ENCODE results near the gene MAL. TPM values are rescaled to one million over a fixed set of nuclear protein-coding genes. Genes with fewer than 3 reads are reported as not detected.
"Not testable (repeated sequence)": the region's sequence is repeated elsewhere in the genome, so short reads cannot be mapped to it uniquely, and the experiment has no call there.

The MAL gene
- total RNA-seq, 1 donor from 2014 or later, result not detected

GRCh38 chr2:95034818-95035217 lies 9.3 kb downstream of the MAL start:
- no peak for DNase-seq

- DNase-seq, result no peak
Observed at GRCh38 chr2:95036596-95037383, 11.3 kb downstream of the MAL start.

DNA sequence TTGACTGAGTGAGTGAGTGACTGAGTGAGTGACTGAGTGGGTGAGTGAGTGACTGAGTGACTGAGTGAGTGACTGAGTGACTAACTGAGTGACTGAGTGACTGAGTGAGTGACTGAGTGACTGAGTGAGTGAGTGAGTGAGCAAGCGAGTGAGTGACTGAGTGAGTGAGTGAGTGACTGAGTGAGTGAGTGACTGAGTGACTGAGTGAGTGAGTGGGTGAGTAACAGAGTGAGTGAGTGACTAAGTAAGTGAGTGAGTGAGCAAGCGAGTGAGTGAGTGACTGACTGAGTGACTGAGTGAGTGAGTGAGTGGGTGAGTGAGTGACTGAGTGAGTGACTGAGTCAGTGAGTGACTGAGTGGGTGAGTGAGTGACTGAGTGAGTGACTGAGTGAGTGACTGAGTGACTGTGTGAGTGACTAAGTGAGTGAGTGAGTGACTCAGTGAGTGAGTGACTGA lies 11.9 kb downstream of the MAL start:
- DNase-seq, result no peak

DNA sequence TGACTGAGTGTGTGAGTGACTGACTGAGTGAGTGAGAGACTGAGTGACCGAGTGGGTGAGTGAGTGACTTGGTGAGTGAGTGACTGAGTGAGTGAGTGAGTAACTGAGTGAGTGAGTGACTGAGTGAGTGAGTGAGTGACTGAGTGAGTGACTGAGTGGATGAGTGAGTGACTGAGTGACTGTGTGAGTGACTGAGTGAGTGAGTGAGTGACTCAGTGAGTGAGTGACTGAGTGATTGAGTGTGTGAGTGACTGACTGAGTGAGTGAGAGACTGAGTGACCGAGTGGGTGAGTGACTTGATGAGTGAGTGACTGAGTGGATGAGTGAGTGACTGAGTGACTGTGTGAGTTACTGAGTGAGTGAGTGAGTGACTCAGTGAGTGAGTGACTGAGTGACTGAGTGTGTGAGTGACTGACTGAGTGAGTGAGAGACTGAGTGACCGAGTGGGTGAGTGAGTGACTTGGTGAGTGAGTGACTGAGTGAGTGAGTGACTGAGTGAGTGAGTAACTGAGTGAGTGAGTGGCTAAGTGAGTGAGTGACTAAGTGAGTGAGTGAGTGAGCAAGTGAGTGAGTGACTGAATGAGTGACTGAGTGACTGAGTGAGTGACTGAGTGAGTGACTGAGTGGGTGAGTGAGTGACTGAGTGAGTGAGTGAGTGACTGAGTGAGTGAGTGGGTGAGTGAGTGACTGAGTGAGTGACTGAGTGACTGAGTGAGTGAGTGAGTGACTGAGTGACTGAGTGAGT lies 12.5 kb downstream of the MAL start:
- not testable (repeated sequence) for DNase-seq

DNA sequence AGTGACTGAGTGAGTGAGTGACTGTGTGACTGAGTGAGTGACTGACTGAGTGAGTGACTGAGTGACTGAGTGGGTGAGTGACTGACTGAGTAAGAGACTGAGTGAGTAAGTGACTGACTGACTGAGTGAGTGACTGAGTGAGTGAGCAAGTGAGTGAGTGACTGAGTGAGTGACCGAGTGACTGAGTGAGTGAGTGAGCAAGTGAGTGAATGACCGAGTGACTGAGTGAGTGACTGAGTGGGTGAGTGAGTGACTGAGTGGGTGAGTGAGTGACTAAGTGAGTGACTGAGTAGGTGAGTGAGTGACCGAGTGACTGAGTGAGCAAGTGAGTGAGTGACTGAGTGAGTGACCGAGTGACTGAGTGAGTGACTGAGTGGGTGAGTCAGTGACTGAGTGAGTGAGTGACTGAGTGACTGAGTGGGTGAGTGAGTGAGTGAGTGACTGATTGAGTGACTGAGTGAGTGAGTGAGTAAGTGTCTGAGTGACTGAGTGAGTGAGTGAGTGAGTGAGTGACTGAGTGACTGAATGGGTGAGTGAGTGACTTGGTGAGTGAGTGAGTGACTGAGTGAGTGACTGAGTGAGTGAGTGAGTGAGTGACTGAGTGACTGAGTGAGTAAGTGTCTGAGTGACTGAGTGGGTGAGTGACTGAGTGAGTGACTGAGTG lies 13.3 kb downstream of the MAL start:
- no peak for DNase-seq

DNA sequence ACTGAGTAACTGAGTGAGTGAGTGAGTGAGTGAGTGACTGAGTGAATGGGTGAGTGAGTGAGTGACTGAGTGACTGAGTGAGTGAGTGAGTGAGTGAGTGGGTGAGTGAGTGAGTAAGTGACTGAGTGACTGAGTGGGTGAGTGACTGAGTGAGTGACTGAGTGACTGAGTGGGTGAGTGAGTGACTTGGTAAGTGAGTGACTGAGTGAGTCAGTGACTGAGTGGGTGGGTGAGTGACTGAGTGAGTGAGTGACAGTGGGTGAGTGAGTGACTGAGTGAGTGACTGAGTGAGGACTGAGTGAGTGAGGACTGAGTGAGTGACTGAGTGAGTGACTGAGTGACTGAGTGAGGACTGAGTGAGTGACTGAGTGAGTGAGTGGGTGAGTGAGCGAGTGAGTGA lies 13.9 kb downstream of the MAL start:
- DNase-seq, result no peak

- no peak for DNase-seq
Observed at GRCh38 chr2:95039978-95040377, 14.5 kb downstream of the MAL start.

- DNase-seq, result no peak
Observed at GRCh38 chr2:95040426-95040825, 14.9 kb downstream of the MAL start.

DNA sequence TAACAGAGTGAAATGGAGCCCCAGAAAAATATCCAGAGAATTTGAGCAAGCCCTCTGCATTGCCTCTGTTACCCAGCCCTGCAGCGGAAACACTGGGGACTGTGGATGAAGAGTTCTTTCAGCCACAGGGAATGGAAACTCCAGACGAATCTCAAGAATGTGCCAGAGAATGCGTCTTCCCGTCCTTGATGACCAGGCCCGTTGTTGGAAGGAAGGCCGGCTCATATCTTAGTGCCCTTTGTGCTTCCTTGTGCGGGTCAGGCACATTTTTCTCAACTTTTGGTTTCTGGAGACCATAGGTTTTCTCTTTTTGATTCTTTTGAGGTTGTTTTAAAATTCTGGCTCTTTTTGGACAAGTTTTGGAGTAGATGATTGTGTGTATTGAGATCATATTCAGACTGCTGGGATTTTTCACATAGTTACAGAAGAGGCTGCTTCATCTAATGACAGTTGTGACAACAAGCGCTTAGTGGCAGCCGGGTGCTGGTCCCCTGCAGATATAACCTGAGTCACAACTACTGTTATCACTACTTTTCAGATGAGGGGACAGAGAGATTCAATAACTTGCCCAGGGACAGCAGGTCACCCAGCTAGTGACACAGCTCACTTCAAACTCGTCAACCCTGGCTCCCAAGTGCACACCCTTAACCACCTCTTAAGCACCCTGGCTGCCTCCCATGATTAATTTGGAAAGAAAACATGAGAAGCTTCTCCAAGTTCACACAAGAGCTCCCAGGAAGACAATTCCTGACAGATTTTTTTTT lies 15.7 kb downstream of the MAL start:
- DNase-seq, result no peak

GRCh38 chr2:95041824-95042442 lies 16.4 kb downstream of the MAL start:
- no peak for DNase-seq

DNA sequence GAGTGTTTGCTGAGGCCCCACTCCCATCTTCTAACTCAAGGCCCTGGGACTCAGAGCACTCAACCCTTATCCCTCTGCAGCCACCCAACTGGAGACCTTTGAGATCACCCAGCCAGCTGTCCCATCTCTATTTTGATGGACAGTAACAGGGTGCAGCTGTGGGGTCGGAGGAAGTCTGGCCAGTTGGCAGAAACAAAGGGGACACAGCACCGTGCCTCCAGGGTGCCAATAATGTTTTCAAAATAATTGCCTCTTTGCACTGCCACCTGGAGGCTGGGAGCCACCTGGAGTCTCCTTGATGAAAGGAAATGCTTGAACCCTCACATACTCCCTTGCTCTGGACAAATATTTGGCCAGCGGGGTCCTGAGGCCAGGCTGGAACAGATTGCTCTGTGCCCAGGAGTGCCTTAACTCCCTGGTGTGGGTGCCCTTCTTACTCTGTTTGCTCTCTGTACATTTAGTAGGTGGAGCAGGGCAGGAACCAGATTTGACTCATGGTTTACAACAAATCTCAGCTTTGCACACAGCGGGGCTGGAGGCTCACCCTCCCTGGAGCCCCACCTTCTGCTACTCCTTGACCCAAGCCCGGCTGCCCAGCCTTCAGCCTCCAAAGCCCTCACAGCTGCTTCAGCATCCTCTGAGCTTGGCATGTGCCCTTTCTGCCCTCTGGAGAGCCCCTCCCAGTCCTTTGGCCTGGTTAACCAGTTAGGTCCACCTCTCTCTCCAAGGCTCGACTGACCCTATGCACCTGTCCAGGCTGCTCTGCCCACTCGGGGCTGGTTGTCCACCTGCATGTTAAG lies 17.2 kb downstream of the MAL start:
- DNase-seq, result no peak

DNA sequence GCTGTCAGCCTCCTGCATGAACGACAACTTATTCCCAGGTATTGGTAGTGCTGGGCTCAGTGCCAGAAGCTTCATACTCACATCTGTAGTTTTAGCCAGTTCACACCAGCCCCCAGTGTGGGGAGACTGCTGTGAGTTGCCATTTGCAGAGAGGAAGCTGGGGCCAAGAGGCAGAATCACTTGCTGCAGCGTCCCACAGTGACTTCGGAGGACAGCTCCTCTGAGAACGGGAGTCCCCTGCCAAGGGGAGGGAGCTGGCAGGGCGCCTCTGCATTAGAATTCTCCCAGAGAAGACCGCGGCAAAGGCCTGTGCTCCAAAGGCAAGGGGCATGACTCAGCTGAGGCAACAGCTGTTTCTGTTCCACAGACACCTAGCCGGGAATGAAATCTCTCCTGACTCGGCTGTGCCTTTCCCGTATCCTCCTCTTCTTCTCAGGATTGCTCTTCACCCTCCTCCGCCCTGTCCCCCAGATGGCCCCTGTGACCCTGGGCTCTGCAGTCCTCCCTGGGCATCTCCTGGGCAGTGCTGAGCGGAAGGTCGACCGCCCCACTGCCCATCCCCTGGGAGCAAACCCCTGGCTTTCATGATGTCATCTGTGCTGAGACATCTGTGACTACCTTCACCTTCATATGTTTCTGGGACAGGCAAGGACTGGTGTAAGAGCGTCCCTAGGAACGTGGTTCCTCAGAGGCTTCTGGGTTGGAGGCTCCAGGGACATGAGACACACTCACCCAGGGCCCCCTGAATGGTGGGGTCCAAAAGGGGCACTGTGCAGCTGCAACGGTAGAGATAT lies 18.0 kb downstream of the MAL start:
- peak; percentile 73 for DNase-seq

GRCh38 chr2:95044601-95045000 lies 19.1 kb downstream of the MAL start:
- no peak for DNase-seq

DNA sequence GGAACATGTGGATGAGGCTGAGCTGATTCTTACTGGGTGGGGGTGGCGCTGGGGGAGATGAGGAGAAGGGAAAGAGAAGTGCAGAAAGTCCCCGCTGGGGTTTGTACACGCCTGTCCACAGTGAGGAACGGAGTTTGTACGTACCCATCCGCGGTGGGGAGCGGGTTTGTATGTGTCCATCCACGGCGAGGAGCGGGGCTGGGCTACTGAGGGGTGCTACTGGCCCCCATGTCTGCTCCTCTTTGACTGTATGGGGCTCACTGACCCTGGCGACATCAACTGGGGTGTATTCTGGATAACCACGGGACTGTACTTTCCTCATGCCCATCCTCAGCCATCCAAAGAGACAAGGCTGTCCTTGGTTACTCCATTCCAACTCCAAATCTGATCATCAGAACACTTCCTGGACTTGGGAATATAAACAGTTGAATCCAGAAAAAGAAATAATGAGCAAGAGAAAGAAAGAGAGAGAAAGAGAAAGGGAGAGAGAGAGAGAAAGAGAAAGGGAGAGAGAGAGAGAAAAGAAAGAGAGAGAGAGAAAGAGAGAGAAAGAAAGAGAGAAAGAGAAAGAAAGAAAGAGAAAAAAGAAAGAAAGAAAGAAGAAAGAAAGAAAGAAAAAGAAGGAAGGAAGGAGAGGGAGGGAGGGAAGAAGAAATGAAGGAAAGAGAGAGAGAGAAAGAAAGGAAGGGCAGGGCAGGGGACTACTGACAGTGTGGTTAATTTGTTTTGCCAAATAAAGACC lies 21.0 kb downstream of the MAL start:
- DNase-seq, result no peak

DNA sequence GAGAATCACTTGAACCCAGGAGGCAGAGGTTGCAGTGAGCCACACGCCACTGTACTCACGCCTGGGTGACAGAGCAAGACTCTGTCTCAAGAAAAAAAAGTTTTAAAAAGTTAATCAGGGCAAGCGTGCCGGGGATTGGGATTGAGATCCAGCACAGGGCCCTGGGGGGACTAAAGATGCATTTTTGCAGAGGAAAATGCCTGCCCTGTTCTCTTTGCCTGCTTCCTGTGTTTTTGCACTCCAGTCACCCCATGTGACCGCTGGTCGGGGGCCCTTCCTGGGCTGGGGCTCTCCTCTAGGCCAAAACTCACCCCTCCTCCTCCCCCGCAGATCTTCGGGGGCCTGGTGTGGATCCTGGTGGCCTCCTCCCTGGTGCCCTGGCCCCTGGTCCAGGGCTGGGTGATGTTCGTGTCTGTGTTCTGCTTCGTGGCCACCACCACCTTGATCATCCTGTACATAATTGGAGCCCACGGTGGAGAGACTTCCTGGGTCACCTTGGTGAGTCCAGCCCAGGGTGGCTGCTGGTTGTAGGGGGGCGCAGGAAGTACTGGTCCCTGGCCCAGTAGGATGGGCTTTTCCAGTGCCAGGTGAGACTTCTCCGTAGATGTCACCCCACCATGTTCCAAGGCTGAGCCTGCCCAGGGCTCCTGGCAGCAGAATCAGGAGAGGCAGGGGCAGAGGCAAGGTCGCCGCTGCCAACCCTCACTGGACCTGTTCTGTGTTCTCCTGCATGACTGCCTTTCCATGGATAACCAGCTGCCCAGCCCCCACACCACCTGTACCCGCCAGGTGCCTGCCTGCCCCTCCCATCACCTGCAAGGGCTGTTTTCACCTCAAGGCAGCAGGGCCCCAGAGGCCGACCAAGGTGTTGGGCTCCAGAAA lies 22.4 kb downstream of the MAL start:
- no peak for DNase-seq

DNA sequence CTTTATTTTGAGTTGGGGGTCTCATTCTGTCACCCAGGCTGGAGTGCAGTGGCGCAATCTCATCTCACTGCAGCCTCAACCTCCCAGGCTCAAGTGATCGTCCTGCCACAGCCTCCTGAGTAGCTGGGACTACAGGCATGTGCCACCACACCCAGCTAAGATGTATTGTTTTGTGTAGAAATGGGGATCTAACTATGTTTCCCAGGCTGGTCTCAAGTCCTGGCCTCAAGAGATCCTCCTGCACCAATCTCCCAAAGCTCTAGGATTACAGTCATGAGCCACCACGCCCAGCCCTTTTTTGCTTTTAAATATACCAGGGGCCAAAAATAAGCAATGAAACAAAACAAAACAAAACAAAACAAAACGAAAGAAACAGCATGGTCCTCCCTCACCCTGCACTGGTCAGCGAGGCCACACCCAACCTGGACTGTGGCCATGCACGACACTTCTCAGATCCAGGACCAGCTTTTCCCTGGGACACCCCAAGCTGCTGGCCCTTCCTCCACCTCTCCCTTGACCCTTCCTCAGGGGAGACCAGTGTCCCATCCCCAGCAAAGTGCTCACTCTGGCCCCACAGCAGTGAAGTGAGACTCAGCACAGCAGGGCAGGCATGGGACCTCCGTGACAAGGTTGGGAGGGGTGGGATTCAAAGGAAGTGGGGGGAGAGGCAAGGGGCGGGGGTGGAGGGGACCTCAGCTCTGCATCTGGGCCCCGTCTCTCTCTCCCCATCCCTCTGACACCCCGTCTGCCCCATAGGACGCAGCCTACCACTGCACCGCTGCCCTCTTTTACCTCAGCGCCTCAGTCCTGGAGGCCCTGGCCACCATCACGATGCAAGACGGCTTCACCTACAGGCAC lies 23.5 kb downstream of the MAL start:
- DNase-seq, result no peak

GRCh38 chr2:95049683-95049955 lies 24.1 kb downstream of the MAL start:
- no peak for DNase-seq

DNA sequence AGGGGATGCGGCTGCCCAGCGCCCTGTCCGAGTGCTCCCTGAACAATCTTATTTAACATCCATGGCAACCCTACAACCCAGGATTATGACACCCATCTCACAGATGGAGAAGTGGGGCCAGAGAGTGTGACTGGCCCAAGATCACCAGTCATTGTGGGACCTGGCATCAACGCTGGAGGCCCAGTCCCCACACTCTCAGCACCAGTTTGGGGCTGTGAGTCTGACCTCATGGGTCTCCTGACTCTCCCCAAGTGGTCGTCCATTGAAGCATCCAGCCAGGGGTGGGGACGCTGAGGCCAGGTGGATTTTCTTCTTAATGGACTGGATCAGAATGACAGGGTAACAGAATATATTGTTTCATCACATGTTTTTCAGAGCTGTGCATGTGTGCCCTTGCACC lies 24.5 kb downstream of the MAL start:
- DNase-seq, result no peak
